Measurements from ENCODE around the gene ROR1.

GRCh38 chr1:63971557-63971956 lies 197.7 kb downstream of the ROR1 start:
- TF ChIP-seq, protein P1, sequence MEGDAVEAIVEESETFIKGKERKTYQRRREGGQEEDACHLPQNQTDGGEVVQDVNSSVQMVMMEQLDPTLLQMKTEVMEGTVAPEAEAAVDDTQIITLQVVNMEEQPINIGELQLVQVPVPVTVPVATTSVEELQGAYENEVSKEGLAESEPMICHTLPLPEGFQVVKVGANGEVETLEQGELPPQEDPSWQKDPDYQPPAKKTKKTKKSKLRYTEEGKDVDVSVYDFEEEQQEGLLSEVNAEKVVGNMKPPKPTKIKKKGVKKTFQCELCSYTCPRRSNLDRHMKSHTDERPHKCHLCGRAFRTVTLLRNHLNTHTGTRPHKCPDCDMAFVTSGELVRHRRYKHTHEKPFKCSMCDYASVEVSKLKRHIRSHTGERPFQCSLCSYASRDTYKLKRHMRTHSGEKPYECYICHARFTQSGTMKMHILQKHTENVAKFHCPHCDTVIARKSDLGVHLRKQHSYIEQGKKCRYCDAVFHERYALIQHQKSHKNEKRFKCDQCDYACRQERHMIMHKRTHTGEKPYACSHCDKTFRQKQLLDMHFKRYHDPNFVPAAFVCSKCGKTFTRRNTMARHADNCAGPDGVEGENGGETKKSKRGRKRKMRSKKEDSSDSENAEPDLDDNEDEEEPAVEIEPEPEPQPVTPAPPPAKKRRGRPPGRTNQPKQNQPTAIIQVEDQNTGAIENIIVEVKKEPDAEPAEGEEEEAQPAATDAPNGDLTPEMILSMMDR (conservative IDR thresholded peaks at IDR 0.05; ENCODE audit: low read depth, low read length): no peak
- no peak for TF ChIP-seq USF2 (IDR thresholded peaks at IDR 0.05; ENCODE audit: low read depth, low read length)
- TF ChIP-seq RAD21 (IDR thresholded peaks at IDR 0.05; ENCODE audit: low read length): no peak
- no peak for TF ChIP-seq POLR2A (IDR thresholded peaks at IDR 0.05; ENCODE audit: low read depth, low read length)
- no peak for TF ChIP-seq RFX5 (IDR thresholded peaks at IDR 0.05; ENCODE audit: low read depth, low read length)
